KBM-7 (cell line): ENCODE results near the gene ROBO1.

Experiments
- DNase-seq: peaks from one replicate; pipeline ENCODE4 v3.0.0-alpha.2; 2015
- in situ Hi-C: fragments of 300-500 bp; cut with MboI; formaldehyde crosslinking; loops from 2 replicates; pipeline ENCODE4 v1.14.3; 2020; ENCODE audit warnings: low sequenced_read_pairs, low pct_unique_long_range_greater_than_20kb, mixed read lengths

Gene ROBO1

GRCh38 chr3:79684041-79684440 lies 83.8 kb downstream of the ROBO1 start:
- in situ Hi-C loops: no loop called here

GRCh38 chr3:79672731-79673130 lies 95.1 kb downstream of the ROBO1 start:
- in situ Hi-C loops: no loop called here
- DNase-seq: no peak

More at GRCh38 chr3:79684041-79684440, 83.8 kb downstream of the ROBO1 start:
- DNase-seq: no peak

- in situ Hi-C loops: no loop called here
- DNase-seq: no peak
Measured at GRCh38 chr3:79672075-79672474, 95.7 kb downstream of the ROBO1 start.

GRCh38 chr3:79670178-79670577 lies 97.6 kb downstream of the ROBO1 start:
- in situ Hi-C loops: no loop called here
- no peak for DNase-seq

GRCh38 chr3:79664455-79664854 lies 103.3 kb downstream of the ROBO1 start:
- DNase-seq: no peak
- in situ Hi-C loops: no loop called here

- DNase-seq: no peak
- in situ Hi-C loops: no loop called here
Measured at GRCh38 chr3:79661896-79662295, 105.9 kb downstream of the ROBO1 start.

GRCh38 chr3:79657076-79657475 lies 110.7 kb downstream of the ROBO1 start:
- DNase-seq: no peak
- in situ Hi-C loops: no loop called here

GRCh38 chr3:79654019-79654418 lies 113.8 kb downstream of the ROBO1 start:
- in situ Hi-C loops: no loop called here
- DNase-seq: no peak

GRCh38 chr3:79653266-79653830 lies 114.5 kb downstream of the ROBO1 start:
- DNase-seq: no peak
- in situ Hi-C loops: no loop called here

- no peak for DNase-seq
Measured at GRCh38 chr3:79651536-79652065, 116.2 kb downstream of the ROBO1 start.

GRCh38 chr3:79639855-79640254 lies 127.9 kb downstream of the ROBO1 start:
- in situ Hi-C loops: no loop called here
- no peak for DNase-seq

More at GRCh38 chr3:79651536-79652065, 116.2 kb downstream of the ROBO1 start:
- in situ Hi-C loops: no loop called here

- DNase-seq: no peak
- in situ Hi-C loops: no loop called here
Measured at GRCh38 chr3:79636372-79636771, 131.4 kb downstream of the ROBO1 start.

GRCh38 chr3:79632842-79633241 lies 135.0 kb downstream of the ROBO1 start:
- in situ Hi-C loops: no loop called here
- DNase-seq: no peak

- in situ Hi-C loops: no loop called here
- no peak for DNase-seq
Measured at GRCh38 chr3:79618883-79619282, 148.9 kb downstream of the ROBO1 start.

- DNase-seq: no peak
- in situ Hi-C loops: no loop called here
Measured at GRCh38 chr3:79606414-79606813, 161.4 kb downstream of the ROBO1 start.

- no peak for DNase-seq
- in situ Hi-C loops: no loop called here
Measured at GRCh38 chr3:79604681-79605080, 163.1 kb downstream of the ROBO1 start.

GRCh38 chr3:79602385-79602784 lies 165.4 kb downstream of the ROBO1 start:
- no peak for DNase-seq
- in situ Hi-C loops: no loop called here

- in situ Hi-C loops: no loop called here
- no peak for DNase-seq
Measured at GRCh38 chr3:79598594-79598993, 169.2 kb downstream of the ROBO1 start.

- in situ Hi-C loops: no loop called here
- DNase-seq: no peak
Measured at GRCh38 chr3:79597709-79598108, 170.1 kb downstream of the ROBO1 start.

- in situ Hi-C loops: no loop called here
Measured at GRCh38 chr3:79587150-79587549, 180.6 kb downstream of the ROBO1 start.

GRCh38 chr3:79586232-79586631 lies 181.6 kb downstream of the ROBO1 start:
- in situ Hi-C loops: no loop called here
- no peak for DNase-seq

More at GRCh38 chr3:79587150-79587549, 180.6 kb downstream of the ROBO1 start:
- no peak for DNase-seq
